Subcutaneous preadipocyte (primary cell): Measurements from ENCODE around the gene MCOLN3. TPM values are rescaled to one million over a fixed set of nuclear protein-coding genes. Genes with fewer than 3 reads are reported as not detected.

Experiments used
- total RNA-seq: library from RNA; depleted of rRNA; stranded (reverse); fragments of >200 nt; gene quantifications from 2 replicates; pipeline ENCODE4 v1.2.3, GENCODE V29; 2012

The MCOLN3 gene
- total RNA-seq = 4.8 and 6.3 TPM in 2 replicates

GRCh38 chr1:85048296-85049064 is at the start of gene MCOLN3:
MCOLN3 (minus strand) TSS chr1:85048500; CDS start chr1:85045360, 3,140 bp downstream.

GRCh38 chr1:84996846-84997666 is 51.2 kb downstream of the MCOLN3 start, which contains the start of gene MCOLN2:
MCOLN2 (minus strand) TSS chr1:84997113; CDS start chr1:84996872, 241 bp downstream.

Other genes starting within 250 kb of the MCOLN3 start
- 0.37 and 4.7 TPM in 2 replicates for gene LPAR3, start 155.3 kb downstream of the MCOLN3 start, total RNA-seq
- 0.37 and 0.39 TPM in 2 replicates for gene MCOLN2, start 51.4 kb downstream of the MCOLN3 start, total RNA-seq
- gene SYDE2, start 152.5 kb upstream of the MCOLN3 start, total RNA-seq = 3.7 and 6.1 TPM in 2 replicates
- 7.0 and 7.8 TPM in 2 replicates for gene C1orf52, start 211.2 kb upstream of the MCOLN3 start, total RNA-seq
- 25.4 and 37.9 TPM in 2 replicates for gene BCL10, start 228.1 kb upstream of the MCOLN3 start, total RNA-seq